ENCODE measurements around the gene RBBP5. TPM values are rescaled to one million over a fixed set of nuclear protein-coding genes. Genes with fewer than 3 reads are reported as not detected.

RBBP5 gene
- total RNA-seq, 6 experiments from 2014 or later = 13.6 to 16.2 (median 15.8) TPM

DNA sequence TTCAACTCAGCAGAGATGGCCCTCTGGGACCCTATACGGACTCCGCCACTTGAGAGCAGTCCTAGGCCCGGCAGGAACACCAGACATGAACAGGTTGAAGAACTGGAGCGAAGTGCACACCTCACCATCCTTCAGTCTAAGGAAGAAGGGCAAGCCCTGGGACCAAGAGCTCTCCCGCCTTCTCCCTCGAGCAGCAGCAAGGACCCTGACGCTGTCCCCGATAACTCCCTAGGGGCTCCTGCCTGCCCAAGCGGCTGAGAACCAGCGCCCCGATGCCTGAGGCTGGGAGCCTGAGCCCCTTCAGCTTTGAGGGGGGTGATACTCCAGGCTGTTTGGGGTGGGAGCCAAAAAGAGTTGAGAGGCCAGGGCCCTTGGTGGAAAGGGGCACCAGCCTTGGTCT is 47.7 kb downstream of the RBBP5 start:
- Mint-ChIP-seq H3K27me3 (ENCODE audit: insufficient read depth) (peaks cover 22% of the 10 kb centered on the region), H3K9me3 (no peaks in the 10 kb centered on the region), H3K4me3 (no peak overlapping the region), H3K4me1 (ENCODE audit: low read depth) (no peaks in the 10 kb centered on the region), H3K36me3 (ENCODE audit: low read depth) (no peaks in the 10 kb centered on the region), H3K27ac (no peak overlapping the region)
- TF ChIP-seq, protein P1, sequence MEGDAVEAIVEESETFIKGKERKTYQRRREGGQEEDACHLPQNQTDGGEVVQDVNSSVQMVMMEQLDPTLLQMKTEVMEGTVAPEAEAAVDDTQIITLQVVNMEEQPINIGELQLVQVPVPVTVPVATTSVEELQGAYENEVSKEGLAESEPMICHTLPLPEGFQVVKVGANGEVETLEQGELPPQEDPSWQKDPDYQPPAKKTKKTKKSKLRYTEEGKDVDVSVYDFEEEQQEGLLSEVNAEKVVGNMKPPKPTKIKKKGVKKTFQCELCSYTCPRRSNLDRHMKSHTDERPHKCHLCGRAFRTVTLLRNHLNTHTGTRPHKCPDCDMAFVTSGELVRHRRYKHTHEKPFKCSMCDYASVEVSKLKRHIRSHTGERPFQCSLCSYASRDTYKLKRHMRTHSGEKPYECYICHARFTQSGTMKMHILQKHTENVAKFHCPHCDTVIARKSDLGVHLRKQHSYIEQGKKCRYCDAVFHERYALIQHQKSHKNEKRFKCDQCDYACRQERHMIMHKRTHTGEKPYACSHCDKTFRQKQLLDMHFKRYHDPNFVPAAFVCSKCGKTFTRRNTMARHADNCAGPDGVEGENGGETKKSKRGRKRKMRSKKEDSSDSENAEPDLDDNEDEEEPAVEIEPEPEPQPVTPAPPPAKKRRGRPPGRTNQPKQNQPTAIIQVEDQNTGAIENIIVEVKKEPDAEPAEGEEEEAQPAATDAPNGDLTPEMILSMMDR (IDR thresholded peaks at IDR 0.05) = no peak
- no peak for DNase-seq

DNA sequence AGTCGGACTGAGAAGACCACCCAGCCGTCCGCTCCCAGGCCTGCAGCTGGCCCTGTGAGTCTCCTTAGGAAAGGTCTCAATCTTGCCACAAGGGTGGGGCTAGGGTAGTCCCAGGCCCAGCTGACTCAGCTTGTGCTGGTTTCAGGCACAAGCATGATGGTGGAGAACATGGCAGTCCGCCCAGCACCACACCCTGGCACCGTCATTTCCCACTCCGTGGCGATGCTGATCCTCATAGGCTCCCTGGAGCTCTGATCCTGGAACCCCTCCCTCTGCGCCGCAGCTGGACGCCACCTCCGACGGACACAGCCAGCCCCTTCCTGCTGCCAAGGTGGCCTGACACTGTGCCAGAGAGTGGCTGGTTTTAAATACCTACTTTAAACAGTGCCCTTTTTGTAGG is 48.3 kb downstream of the RBBP5 start:
- TF ChIP-seq, protein P1 (IDR thresholded peaks at IDR 0.05) = no peak
- Mint-ChIP-seq H3K9me3 (no peaks in the 10 kb centered on the region), H3K36me3 (ENCODE audit: low read depth) (no peaks in the 10 kb centered on the region), H3K27me3 (ENCODE audit: insufficient read depth) (peaks cover 22% of the 10 kb centered on the region), H3K4me1 (ENCODE audit: low read depth) (no peaks in the 10 kb centered on the region), H3K4me3 (no peak overlapping the region), H3K27ac (no peak overlapping the region)
- DNase-seq = no peak

DNA sequence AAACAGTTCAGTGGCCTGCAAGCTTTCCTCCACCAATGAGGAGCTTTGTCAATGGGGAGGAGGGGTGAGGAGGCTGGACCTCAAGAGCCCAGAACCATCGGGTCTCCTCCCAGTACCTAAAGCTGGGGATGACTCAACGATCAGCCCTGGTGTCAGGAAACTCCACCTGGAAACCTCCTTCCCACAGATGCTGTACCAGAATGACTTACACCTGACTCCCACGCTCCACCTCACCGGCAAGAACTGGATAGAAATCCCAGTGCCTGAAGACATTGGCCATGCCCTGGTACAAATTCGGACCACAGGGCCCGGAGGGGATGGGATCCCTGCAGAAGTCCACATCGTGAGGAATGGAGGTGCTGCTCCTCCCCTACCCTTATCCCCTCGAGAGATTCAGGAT is 48.9 kb downstream of the RBBP5 start:
- Mint-ChIP-seq H3K9me3 (no peaks in the 10 kb centered on the region), H3K36me3 (ENCODE audit: low read depth) (no peaks in the 10 kb centered on the region), H3K27me3 (ENCODE audit: insufficient read depth) (peaks cover 22% of the 10 kb centered on the region), H3K4me3 (no peak overlapping the region), H3K27ac (no peak overlapping the region), H3K4me1 (ENCODE audit: low read depth) (no peaks in the 10 kb centered on the region)
- TF ChIP-seq, protein P1 (IDR thresholded peaks at IDR 0.05) = no peak
- no peak for DNase-seq

DNA sequence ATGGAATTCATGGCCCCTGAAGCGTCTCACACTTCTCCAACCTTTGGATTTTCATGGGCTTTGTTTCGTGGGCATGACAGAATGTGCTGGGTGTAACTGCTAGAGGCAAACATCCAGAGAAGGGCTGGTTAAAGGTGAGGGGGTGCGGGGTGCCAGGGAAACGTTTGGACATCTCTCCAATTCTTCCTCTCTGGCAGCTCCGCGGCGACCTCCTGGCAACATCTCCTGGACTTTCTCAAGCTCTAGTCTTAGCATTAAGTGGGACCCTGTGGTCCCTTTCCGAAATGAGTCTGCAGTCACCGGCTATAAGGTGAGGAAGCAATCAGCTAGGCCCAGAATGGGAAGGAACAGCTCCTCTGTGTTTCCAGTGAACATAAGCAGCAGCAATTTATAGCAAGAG is 49.5 kb downstream of the RBBP5 start:
- TF ChIP-seq, protein P1 (IDR thresholded peaks at IDR 0.05) = no peak
- H3K4me1 Mint-ChIP-seq (ENCODE audit: low read depth) = no peaks in the 10 kb centered on the region
- H3K9me3 Mint-ChIP-seq = no peaks in the 10 kb centered on the region
- DNase-seq = no peak
- H3K4me3 Mint-ChIP-seq = no peak overlapping the region
- H3K27me3 Mint-ChIP-seq (ENCODE audit: insufficient read depth) = peaks cover 20% of the 10 kb centered on the region
- H3K36me3 Mint-ChIP-seq (ENCODE audit: low read depth) = no peaks in the 10 kb centered on the region
- H3K27ac Mint-ChIP-seq = no peak overlapping the region

DNA sequence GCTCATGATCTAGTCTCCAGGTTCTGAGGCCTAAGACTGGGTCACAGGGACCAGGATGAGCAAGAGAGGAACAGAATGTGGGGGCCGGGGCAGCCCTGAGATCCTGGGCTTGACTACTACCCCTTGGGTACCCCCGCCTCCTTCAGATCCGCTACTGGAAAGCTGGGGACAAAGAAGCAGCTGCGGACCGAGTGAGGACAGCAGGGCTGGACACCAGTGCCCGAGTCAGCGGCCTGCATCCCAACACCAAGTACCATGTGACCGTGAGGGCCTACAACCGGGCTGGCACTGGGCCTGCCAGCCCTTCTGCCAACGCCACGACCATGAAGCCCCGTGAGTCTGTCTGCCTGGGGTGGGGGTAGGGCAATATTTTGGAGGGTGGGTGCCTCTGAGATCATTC is 50.0 kb downstream of the RBBP5 start:
- no peaks in the 10 kb centered on the region for H3K36me3 Mint-ChIP-seq (ENCODE audit: low read depth)
- H3K4me1 Mint-ChIP-seq (ENCODE audit: low read depth) = no peaks in the 10 kb centered on the region
- no peak overlapping the region for H3K4me3 Mint-ChIP-seq
- TF ChIP-seq, protein P1 (IDR thresholded peaks at IDR 0.05) = no peak
- no peak for DNase-seq
- no peaks in the 10 kb centered on the region for H3K9me3 Mint-ChIP-seq
- H3K27ac Mint-ChIP-seq = no peak overlapping the region
- peaks cover 19% of the 10 kb centered on the region for H3K27me3 Mint-ChIP-seq (ENCODE audit: insufficient read depth)

DNA sequence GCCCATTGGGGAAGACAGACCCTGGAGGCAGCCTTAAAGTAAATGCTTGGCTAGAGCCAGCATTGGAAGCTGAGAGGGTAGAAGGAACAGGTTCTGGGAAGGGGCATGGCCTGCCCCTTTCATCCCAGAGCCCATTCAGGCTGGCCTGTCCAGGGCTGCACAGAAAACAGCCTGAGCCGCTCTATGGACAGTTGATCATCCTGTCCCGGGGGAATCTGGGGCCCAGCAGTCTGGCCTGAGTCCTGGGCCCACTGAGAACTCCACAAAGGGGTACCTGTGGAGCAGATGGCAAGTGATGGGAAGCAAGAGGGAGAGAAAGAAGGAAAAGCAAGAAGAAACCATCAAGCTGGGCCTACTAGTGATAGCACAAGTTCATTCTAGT is 50.8 kb downstream of the RBBP5 start:
- Mint-ChIP-seq H3K36me3 (ENCODE audit: low read depth) (no peaks in the 10 kb centered on the region), H3K4me3 (no peak overlapping the region), H3K27me3 (ENCODE audit: insufficient read depth) (peaks cover 16% of the 10 kb centered on the region), H3K4me1 (ENCODE audit: low read depth) (no peaks in the 10 kb centered on the region), H3K9me3 (no peaks in the 10 kb centered on the region), H3K27ac (no peak overlapping the region)
- TF ChIP-seq, protein P1 (IDR thresholded peaks at IDR 0.05) = no peak
- DNase-seq = no peak

Measured in HFFc6 (cell line).